HL-60 (cell line): ENCODE measurements around the gene FAM53A.

ENCODE experiments used
- DNase-seq, 2 experiments: peaks; one replicate each; pipeline ENCODE4 v3.0.0-alpha.2; 2010 to 2020; ENCODE audit warnings: low read depth in 1 of 2, low spot score in 1 of 2
- H3K27ac ChIP-seq: fragments of 250-450 bp; sonication (Bioruptor Pico); replicated peaks from 2 replicates; pipeline ENCODE4 v1.5.1; 2020; ENCODE audit warnings: mild to moderate bottlenecking, moderate library complexity
- H3K27me3 ChIP-seq: fragments of 250-450 bp; sonication (Bioruptor Pico); 2 replicates; pipeline ENCODE4 v1.5.1; 2021; ENCODE audit warnings: mild to moderate bottlenecking, moderate library complexity; ENCODE audit not compliant: insufficient read depth, poor library complexity, severe bottlenecking
- H3K4me3 ChIP-seq: replicated peaks from 2 replicates; pipeline ENCODE4 v1.5.1; 2011; ENCODE audit warnings: mild to moderate bottlenecking, control low read depth, low read length; ENCODE audit not compliant: insufficient read depth
- GABPA ChIP-seq: IDR thresholded peaks from 2 replicates; pipeline ENCODE4 v1.6.1; 2012; ENCODE audit warnings: low read depth
- POLR2AphosphoS5 ChIP-seq: IDR thresholded peaks from 2 replicates; pipeline ENCODE4 v1.6.1; 2012; ENCODE audit warnings: low read depth
- SPI1 ChIP-seq: IDR thresholded peaks from 2 replicates; pipeline ENCODE4 v1.6.1; 2012; ENCODE audit warnings: low read depth, mild to moderate bottlenecking, borderline replicate concordance
- TF ChIP-seq, protein P1 (sequence below): IDR thresholded peaks from one replicate; pipeline ENCODE4 v1.5.1; 2011; ENCODE audit warnings: low read length, control low read depth, inconsistent platforms; ENCODE audit not compliant: insufficient read depth
- TF ChIP-seq, protein P2 (sequence below): IDR thresholded peaks from 2 replicates; pipeline ENCODE4 v1.6.1; 2012; ENCODE audit warnings: low read depth; ENCODE audit not compliant: insufficient replicate concordance

The FAM53A gene

DNA sequence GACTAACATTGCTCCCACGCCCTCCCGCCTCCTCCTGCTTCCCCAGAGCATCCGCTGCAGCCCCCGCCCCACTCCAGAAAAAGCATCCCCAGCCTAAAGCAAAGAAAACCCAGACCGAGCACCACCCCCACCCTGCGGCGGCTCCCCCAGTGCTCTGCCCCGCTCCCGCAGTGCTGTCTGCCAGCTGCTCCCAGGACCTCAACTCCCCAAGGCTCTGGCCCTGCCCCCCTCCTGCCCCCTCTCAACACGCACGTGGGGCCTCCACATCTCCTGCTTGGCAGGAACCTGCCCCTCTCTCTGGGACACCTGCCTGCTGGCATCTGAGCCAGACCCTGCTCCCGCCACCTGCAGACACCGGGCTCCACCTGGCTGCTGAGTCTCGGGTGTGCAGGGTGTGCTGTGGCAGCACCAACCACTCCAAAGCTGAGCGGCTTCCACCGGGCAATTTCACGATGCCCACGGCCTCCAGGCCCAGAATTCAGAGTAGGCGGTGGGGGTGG, 79.4 kb downstream of the FAM53A start:
- DNase-seq: no peak
- no peak for TF ChIP-seq POLR2AphosphoS5
- TF ChIP-seq SPI1: no peak
- TF ChIP-seq, protein P1, sequence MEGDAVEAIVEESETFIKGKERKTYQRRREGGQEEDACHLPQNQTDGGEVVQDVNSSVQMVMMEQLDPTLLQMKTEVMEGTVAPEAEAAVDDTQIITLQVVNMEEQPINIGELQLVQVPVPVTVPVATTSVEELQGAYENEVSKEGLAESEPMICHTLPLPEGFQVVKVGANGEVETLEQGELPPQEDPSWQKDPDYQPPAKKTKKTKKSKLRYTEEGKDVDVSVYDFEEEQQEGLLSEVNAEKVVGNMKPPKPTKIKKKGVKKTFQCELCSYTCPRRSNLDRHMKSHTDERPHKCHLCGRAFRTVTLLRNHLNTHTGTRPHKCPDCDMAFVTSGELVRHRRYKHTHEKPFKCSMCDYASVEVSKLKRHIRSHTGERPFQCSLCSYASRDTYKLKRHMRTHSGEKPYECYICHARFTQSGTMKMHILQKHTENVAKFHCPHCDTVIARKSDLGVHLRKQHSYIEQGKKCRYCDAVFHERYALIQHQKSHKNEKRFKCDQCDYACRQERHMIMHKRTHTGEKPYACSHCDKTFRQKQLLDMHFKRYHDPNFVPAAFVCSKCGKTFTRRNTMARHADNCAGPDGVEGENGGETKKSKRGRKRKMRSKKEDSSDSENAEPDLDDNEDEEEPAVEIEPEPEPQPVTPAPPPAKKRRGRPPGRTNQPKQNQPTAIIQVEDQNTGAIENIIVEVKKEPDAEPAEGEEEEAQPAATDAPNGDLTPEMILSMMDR: no peak
- TF ChIP-seq GABPA: no peak
- TF ChIP-seq, protein P2, sequence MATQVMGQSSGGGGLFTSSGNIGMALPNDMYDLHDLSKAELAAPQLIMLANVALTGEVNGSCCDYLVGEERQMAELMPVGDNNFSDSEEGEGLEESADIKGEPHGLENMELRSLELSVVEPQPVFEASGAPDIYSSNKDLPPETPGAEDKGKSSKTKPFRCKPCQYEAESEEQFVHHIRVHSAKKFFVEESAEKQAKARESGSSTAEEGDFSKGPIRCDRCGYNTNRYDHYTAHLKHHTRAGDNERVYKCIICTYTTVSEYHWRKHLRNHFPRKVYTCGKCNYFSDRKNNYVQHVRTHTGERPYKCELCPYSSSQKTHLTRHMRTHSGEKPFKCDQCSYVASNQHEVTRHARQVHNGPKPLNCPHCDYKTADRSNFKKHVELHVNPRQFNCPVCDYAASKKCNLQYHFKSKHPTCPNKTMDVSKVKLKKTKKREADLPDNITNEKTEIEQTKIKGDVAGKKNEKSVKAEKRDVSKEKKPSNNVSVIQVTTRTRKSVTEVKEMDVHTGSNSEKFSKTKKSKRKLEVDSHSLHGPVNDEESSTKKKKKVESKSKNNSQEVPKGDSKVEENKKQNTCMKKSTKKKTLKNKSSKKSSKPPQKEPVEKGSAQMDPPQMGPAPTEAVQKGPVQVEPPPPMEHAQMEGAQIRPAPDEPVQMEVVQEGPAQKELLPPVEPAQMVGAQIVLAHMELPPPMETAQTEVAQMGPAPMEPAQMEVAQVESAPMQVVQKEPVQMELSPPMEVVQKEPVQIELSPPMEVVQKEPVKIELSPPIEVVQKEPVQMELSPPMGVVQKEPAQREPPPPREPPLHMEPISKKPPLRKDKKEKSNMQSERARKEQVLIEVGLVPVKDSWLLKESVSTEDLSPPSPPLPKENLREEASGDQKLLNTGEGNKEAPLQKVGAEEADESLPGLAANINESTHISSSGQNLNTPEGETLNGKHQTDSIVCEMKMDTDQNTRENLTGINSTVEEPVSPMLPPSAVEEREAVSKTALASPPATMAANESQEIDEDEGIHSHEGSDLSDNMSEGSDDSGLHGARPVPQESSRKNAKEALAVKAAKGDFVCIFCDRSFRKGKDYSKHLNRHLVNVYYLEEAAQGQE: no peak
- no peak overlapping the region for H3K27ac ChIP-seq
- H3K4me3 ChIP-seq: no peak overlapping the region
- H3K27me3 ChIP-seq: peaks cover 9% of the 10 kb centered on the region

DNA sequence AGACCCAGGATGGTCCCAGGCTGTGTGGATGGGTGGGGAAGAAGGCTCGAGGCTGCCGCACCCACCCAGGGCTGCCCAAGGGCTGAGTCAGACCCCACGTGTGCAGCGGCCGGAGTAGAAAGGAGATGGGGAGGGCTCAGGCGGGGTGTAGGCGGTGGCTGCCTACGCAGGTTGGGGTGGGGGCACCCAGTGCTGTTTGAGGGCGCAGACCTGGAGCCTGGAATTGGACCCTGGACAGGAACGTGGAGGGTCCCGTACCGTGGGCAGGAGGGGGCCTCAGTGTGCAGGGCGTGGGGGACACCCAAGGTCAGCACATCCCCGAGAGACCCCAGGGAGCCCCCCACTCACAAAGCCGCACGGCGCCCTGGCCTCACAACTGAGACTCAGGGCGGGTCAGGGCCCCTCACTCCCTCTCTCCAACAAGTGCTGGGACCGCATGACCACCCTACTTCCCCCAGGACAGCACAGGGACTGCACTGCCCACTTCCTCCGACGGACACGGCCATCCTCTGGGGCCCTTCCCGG, 79.9 kb downstream of the FAM53A start:
- no peak overlapping the region for H3K27ac ChIP-seq

DNA sequence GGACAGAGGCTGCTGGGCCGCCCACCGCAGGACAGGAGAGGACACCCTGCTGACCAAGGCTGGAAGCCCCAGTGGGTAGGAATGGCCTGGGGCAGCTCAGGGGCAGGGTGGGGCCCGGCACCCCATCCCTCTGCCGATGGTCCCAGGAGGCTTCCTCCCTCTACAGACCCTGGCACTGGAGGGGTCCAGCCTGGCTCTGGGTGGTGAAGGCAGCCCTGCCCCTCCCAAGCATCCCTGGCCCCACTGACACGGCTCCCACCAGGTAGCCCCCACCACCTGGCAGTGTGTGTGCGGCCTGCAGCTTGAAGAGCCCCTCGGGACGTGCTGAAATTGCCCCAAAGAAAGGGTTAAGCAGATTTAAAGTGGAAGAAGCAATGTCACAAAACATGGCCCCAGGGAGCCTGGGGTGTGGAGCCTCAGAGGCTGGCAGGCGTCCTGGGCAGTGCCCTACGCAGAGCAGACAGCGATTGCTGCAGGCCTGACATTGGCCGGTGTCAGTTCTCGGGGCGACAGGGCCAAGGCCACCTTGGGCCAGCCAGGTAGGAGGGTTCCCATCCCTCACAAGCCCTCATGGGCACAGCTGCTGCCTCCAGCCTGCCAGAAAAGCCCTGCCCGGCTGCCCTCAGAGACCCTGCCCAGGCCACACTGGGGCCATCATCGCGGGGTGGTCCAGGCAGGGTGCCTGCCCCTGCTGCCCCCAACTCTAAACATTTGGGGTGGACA, 80.5 kb downstream of the FAM53A start:
- peaks cover 9% of the 10 kb centered on the region for H3K27me3 ChIP-seq
- no peak overlapping the region for H3K27ac ChIP-seq
- H3K4me3 ChIP-seq: no peak overlapping the region
- no peak for TF ChIP-seq POLR2AphosphoS5
- no peak for TF ChIP-seq GABPA
- TF ChIP-seq, protein P1: no peak
- TF ChIP-seq, protein P2: no peak
- TF ChIP-seq SPI1: no peak
- no peak for DNase-seq

More for the DNA sequence above, 79.9 kb downstream of the FAM53A start:
- Histone ChIP-seq H3K27me3 (peaks cover 9% of the 10 kb centered on the region), H3K4me3 (no peak overlapping the region)
- DNase-seq: no peak
- TF ChIP-seq POLR2AphosphoS5 (no peak), GABPA (no peak), SPI1 (no peak)
- TF ChIP-seq, protein P2: no peak
- TF ChIP-seq, protein P1: no peak
